T-cell (primary cell): Measurements from ENCODE around the gene PCNX3. TPM values are rescaled to one million over a fixed set of nuclear protein-coding genes. Genes with fewer than 3 reads are reported as not detected.

ENCODE experiments used
- ATAC-seq, 4 experiments: fragments of 200-7000 bp in 3 of 4; fragments of 150-1000 bp in 1 of 4; cut with Tn5 transposase; replicated peaks in 1 of 4; 1 replicate in 3 of 4; 2 replicates in 1 of 4; pipeline ENCODE4 v1.10.0; 2021; ENCODE audit warnings: moderate library complexity in 3 of 4, mild to moderate bottlenecking in 2 of 4, moderate number of reproducible peaks in 1 of 4
- CTCF ChIA-PET, 2 donors: fragments of 300-600 bp; sonication (Branson Sonifier 250); formaldehyde crosslinking; loops; one replicate each; lab custom pipeline; 2022; ENCODE audit warnings: antibody characterized with exemption in 2 of 2; lab: Charles Lee
- POLR2A ChIA-PET, 2 donors: fragments of 300-600 bp; sonication (Branson Sonifier 250); formaldehyde crosslinking; loops; one replicate each; lab custom pipeline; 2022; ENCODE audit warnings: antibody characterized with exemption in 2 of 2; lab: Charles Lee
- DNase-seq, 35 experiments: peaks; one replicate each; pipeline versions ENCODE4 v3.0.0 to v3.0.0-alpha.2; 2013 to 2023
- H3K27ac ChIP-seq: one replicate; pipeline ENCODE4 v1.5.1; 2013; ENCODE audit warnings: low read length
- H3K27me3 ChIP-seq, 2 experiments: replicated peaks in 1 of 2; 1 replicate in 1 of 2; 2 replicates in 1 of 2; pipeline versions ENCODE4 v1.6.1 to v1.7.0; 2013; ENCODE audit warnings: low read length in 1 of 2, mixed read lengths in 1 of 2; ENCODE audit not compliant: control insufficient read depth in 2 of 2, insufficient read depth in 2 of 2; ENCODE audit errors: extremely low read depth in 1 of 2
- H3K36me3 ChIP-seq, 2 donors: 1 replicate in 1 of 2; 2 replicates in 1 of 2; pipeline versions ENCODE4 v1.6.1 to v1.7.0; 2013; ENCODE audit warnings: low read length in 1 of 2; ENCODE audit not compliant: control insufficient read depth in 2 of 2, insufficient read depth in 1 of 2; ENCODE audit errors: extremely low read depth in 1 of 2
- H3K4me1 ChIP-seq, 2 experiments: 1 replicate in 1 of 2; 2 replicates in 1 of 2; pipeline versions ENCODE4 v1.6.1 to v1.7.0; 2013; ENCODE audit warnings: low read length in 2 of 2, mixed read lengths in 1 of 2; ENCODE audit not compliant: insufficient read depth in 2 of 2, control insufficient read depth in 1 of 2; ENCODE audit errors: extremely low read depth in 1 of 2
- H3K4me3 ChIP-seq, 2 donors: 1 replicate in 1 of 2; 2 replicates in 1 of 2; pipeline versions ENCODE4 v1.5.1 to v1.7.0; 2013; ENCODE audit warnings: mild to moderate bottlenecking in 2 of 2, low read length in 1 of 2, moderate library complexity in 1 of 2; ENCODE audit not compliant: control insufficient read depth in 1 of 2; ENCODE audit errors: extremely low read depth in 1 of 2
- H3K9me3 ChIP-seq: 2 replicates; pipeline ENCODE4 v1.7.0; 2013
- H3K27ac Mint-ChIP-seq, 2 donors: one replicate each; pipeline ENCODE4 v1.8.0; 2020 to 2021; ENCODE audit warnings: mild to moderate bottlenecking in 2 of 2, mixed read lengths in 2 of 2
- H3K27me3 Mint-ChIP-seq, 2 donors: one replicate each; pipeline ENCODE4 v1.8.0; 2021 to 2022; ENCODE audit warnings: mixed read lengths in 2 of 2
- H3K36me3 Mint-ChIP-seq: one replicate; pipeline ENCODE4 v1.8.0; 2021; ENCODE audit warnings: mixed read lengths
- H3K4me1 Mint-ChIP-seq, 3 donors: one replicate each; pipeline ENCODE4 v1.8.0; 2020 to 2022; ENCODE audit warnings: mixed read lengths in 3 of 3, mild to moderate bottlenecking in 1 of 3
- H3K4me3 Mint-ChIP-seq, 3 donors: one replicate each; pipeline ENCODE4 v1.8.0; 2020 to 2022; ENCODE audit warnings: mild to moderate bottlenecking in 3 of 3, mixed read lengths in 3 of 3, moderate library complexity in 3 of 3
- H3K9me3 Mint-ChIP-seq, 3 donors: one replicate each; pipeline ENCODE4 v1.8.0; 2020 to 2022; ENCODE audit warnings: mixed read lengths in 3 of 3
- WGBS: methylation state at CpG from one replicate; pipeline ENCODE4 v1.1.5; 2013; ENCODE audit warnings: missing lambda C conversion rate; ENCODE audit not compliant: insufficient coverage; 5-methylcytosine and 5-hydroxymethylcytosine counted together
- total RNA-seq, 35 experiments: library from RNA in 6 of 35; stranded (reverse) in 6 of 35; fragments of 120-200 nt in 1 of 35; gene quantifications; one replicate each; pipeline versions ENCODE4 v1.2.1 to v1.2.4 and lab custom pipeline; 2013 to 2026

The PCNX3 gene
- total RNA-seq, 5 donors from 2014 or later (not counting 1 experiment from before 2014, with no cell fraction given), result 54.2 to 74.7 (median 66.8) TPM

DNA sequence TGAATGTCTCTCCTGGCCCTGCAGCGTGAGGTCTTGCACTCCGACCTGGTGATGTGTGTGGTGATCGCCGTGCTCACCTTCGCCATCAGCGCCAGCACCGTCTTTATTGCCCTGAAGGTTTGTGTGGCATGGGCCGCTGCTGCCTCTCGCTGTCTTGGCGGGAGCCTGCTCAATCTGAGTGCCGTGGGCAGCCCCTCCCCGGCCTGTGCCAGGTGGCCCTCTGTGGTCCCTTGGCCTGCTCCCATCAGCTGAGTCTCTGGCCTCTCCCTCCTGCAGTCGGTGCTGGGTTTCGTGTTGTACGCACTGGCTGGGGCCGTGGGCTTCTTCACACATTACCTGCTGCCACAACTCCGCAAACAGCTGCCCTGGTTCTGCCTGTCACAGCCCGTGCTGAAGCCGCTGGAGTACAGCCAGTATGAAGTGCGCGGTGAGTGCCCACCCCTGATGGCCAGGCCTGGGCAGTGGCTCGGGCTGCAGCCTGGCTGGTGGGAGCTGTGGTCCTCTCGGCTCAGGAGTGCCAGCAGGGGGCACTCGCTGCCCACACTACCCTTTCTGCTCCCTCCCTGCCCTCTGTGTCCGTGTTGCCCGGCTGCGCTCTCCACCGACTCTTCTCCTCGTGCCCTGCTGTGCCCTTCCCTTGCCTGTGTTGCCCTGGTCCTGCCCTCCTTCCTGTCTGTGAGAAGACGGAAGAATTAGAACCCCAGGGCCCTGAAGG lies 10.2 kb downstream of the PCNX3 start:
- Histone ChIP-seq H3K4me1 (peaks cover 0 to 15% of the 10 kb centered on the region in 2 experiments), H3K27me3 (no peaks in the 10 kb centered on the region), H3K27ac (no peak overlapping the region), H3K4me3 (no peak overlapping the region), H3K9me3 (no peaks in the 10 kb centered on the region), H3K36me3 (peaks cover 43 to 95% of the 10 kb centered on the region in 2 donors)
- H3K9me3 Mint-ChIP-seq, result no peaks in the 10 kb centered on the region
- ATAC-seq (peak; percentile 62 to 86 (median 78)), DNase-seq (peak in 29 of 35 experiments; percentile 24 to 81 (median 47))
- H3K36me3 Mint-ChIP-seq, result peaks cover 20% of the 10 kb centered on the region
- H3K27me3 Mint-ChIP-seq, result no peaks in the 10 kb centered on the region
- CTCF ChIA-PET, result interaction anchor here (0.5 to 0.9 kb wide), 3 partner anchors 86 to 366 kb away, joined by 3 to 4 read pairs (median 4); partner anchors contain the start of gene KAT5 (in 1 of the 2)
- peaks cover 7 to 15% (median 10%) of the 10 kb centered on the region in 3 donors for H3K4me1 Mint-ChIP-seq
- H3K27ac Mint-ChIP-seq, result peak overlapping the region in 1 of 2 donors; percentile 74
- no peak overlapping the region for H3K4me3 Mint-ChIP-seq
- 79% methylated on average over 30 of the region's 30 CpGs for WGBS
- POLR2A ChIA-PET, result interaction anchor here in 1 of 2 donors (0.7 kb wide), 1 partner anchor 179 kb away, joined by 3 read pairs; no protein-coding TSS in a partner anchor

DNA sequence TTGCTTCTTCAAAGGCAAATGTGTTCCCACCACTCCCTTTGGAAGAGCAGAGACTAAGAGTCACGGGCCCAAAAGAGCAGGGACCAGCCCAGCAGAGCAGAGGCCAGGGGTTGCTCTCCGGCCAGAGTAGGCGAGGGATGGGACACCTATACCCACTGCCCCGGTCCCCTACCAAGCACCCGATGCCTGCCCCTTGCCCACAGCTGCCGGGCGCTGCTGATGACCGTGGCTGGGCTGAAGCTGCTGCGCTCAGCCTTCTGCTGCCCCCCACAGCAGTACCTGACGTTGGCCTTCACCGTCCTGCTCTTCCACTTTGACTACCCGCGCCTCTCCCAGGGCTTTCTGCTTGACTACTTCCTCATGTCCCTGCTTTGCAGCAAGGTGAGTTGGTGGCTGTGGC lies 11.6 kb downstream of the PCNX3 start:
- ATAC-seq (no peak), DNase-seq (no peak)
- H3K9me3 ChIP-seq, result no peaks in the 10 kb centered on the region
- POLR2A ChIA-PET, result no interaction called here
- Mint-ChIP-seq H3K36me3 (peaks cover 19% of the 10 kb centered on the region), H3K4me1 (peaks cover 7 to 10% (median 9%) of the 10 kb centered on the region in 3 donors), H3K27me3 (no peaks in the 10 kb centered on the region), H3K9me3 (no peaks in the 10 kb centered on the region), H3K27ac (no peak overlapping the region), H3K4me3 (no peak overlapping the region)
- CTCF ChIA-PET, result interaction anchor here in 1 of 2 donors (0.7 kb wide), 1 partner anchor 852 kb away, joined by 3 read pairs; no protein-coding TSS in a partner anchor
- no peak overlapping the region for H3K4me3 ChIP-seq
- H3K27ac ChIP-seq, result no peak overlapping the region
- H3K36me3 ChIP-seq, result peaks cover 44 to 91% of the 10 kb centered on the region in 2 donors
- peaks cover 0 to 13% of the 10 kb centered on the region in 2 experiments for H3K4me1 ChIP-seq
- no peaks in the 10 kb centered on the region for H3K27me3 ChIP-seq
- 96% methylated on average over 13 of the region's 13 CpGs for WGBS

DNA sequence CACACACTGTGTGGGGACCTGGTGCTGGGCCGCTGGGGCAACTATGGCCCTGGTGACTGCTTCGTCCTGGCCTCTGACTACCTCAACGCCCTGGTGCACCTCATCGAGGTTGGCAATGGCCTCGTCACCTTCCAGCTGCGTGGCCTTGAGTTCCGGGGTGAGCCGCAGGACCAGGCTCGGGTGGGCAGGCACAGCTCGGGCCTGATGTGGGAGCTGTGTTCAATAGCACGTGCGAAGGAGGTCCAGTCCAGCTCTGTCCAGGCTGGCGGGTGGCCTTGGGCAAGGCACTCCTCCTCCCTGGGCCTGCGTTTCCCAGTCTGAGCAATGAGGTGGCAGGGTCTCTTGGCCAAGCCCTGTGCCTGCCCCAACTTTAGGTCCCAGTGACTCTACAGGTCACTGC lies 14.0 kb downstream of the PCNX3 start:
- H3K36me3 ChIP-seq, result peaks cover 33 to 77% of the 10 kb centered on the region in 2 donors
- ATAC-seq (no peak), DNase-seq (no peak)
- Mint-ChIP-seq H3K4me1 (peaks cover 16 to 18% (median 18%) of the 10 kb centered on the region in 3 donors), H3K4me3 (no peak overlapping the region), H3K27me3 (no peaks in the 10 kb centered on the region), H3K9me3 (no peaks in the 10 kb centered on the region), H3K27ac (no peak overlapping the region), H3K36me3 (peaks cover 15% of the 10 kb centered on the region)
- H3K9me3 ChIP-seq, result no peaks in the 10 kb centered on the region
- H3K27ac ChIP-seq, result no peak overlapping the region
- WGBS, result 98% methylated on average over 14 of the region's 14 CpGs
- no peaks in the 10 kb centered on the region for H3K27me3 ChIP-seq
- ChIA-PET CTCF (interaction anchor here in 1 of 2 donors (0.6 kb wide), 1 partner anchor 493 kb away, joined by 3 read pairs; no protein-coding TSS in a partner anchor), POLR2A (no interaction called here)
- no peak overlapping the region for H3K4me3 ChIP-seq
- H3K4me1 ChIP-seq, result peaks cover 7 to 28% of the 10 kb centered on the region in 2 experiments

DNA sequence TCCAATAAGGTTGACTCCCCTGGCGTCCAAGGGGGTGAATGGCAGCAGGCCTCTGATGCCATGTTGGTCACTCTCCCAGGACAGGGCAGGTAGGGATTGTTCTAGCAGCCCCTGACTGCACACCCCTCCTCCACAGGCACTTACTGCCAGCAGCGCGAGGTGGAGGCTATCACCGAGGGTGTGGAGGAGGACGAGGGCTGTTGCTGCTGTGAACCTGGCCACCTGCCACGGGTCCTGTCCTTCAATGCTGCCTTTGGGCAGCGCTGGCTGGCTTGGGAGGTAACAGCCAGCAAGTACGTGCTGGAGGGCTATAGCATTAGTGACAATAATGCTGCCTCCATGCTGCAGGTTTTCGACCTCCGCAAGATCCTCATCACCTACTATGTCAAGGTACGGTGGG lies 14.6 kb downstream of the PCNX3 start:
- ChIA-PET POLR2A (no interaction called here), CTCF (interaction anchor here in 1 of 2 donors (0.6 kb wide), 1 partner anchor 1669 kb away, joined by 5 read pairs; no protein-coding TSS in a partner anchor)
- H3K4me3 Mint-ChIP-seq, result no peak overlapping the region
- DNase-seq (no peak), ATAC-seq (no peak)
- peaks cover 18 to 21% (median 18%) of the 10 kb centered on the region in 3 donors for H3K4me1 Mint-ChIP-seq
- no peaks in the 10 kb centered on the region for H3K9me3 ChIP-seq
- 96% methylated on average over 9 of the region's 11 CpGs for WGBS
- peaks cover 15% of the 10 kb centered on the region for H3K36me3 Mint-ChIP-seq
- no peak overlapping the region for H3K4me3 ChIP-seq
- H3K4me1 ChIP-seq, result peaks cover 7 to 31% of the 10 kb centered on the region in 2 experiments
- H3K27me3 ChIP-seq, result no peaks in the 10 kb centered on the region
- H3K27ac Mint-ChIP-seq, result peak overlapping the region in 1 of 2 donors; percentile 4
- H3K36me3 ChIP-seq, result peaks cover 37 to 77% of the 10 kb centered on the region in 2 donors
- H3K27me3 Mint-ChIP-seq, result no peaks in the 10 kb centered on the region
- no peak overlapping the region for H3K27ac ChIP-seq
- H3K9me3 Mint-ChIP-seq, result no peaks in the 10 kb centered on the region

DNA sequence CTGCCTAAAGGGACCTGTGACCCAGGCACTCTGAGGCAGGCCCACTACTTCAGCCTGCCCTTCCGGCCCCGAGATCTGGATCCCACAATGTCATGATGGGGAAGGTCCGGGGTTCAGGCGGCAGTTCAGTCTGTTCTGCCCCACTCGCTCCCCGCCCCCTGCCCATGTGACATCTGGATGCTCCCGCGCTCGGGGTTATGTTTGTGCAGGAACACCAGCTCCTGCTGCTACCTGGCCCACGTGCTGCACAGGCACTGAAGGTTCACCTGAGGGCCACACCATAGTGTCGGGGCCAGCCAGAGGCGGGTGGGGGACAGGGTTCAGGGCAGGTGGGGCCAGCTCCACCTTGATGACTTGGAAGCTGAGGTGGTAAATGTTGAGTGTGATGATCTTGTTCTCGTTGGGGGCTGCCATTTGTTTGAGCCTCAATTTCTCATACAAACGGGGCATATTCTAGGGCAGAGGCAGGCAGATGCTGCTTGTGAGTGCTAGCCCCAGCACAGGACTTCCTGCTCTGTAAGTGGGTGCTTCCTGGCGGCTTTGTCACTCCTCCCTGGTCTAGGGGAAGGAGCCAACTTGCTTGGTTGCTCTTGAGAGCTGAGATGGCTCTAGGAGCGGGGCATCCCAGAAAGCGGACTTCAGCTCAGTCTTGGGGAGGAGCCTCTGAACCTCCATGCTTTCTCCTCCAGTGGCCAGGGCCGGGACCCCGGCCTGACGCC lies 18.0 kb downstream of the PCNX3 start:
- peaks cover 7% of the 10 kb centered on the region for H3K36me3 Mint-ChIP-seq
- 77% methylated on average over 17 of the region's 20 CpGs for WGBS
- POLR2A ChIA-PET, result interaction anchor here in 1 of 2 donors (0.7 kb wide), 1 partner anchor 653 kb away, joined by 3 read pairs; no protein-coding TSS in a partner anchor
- Histone ChIP-seq H3K4me3 (no peak overlapping the region), H3K36me3 (peaks cover 32 to 67% of the 10 kb centered on the region in 2 donors), H3K4me1 (peaks cover 7 to 33% of the 10 kb centered on the region in 2 experiments), H3K9me3 (no peaks in the 10 kb centered on the region), H3K27ac (peak overlapping the region; percentile 52), H3K27me3 (no peaks in the 10 kb centered on the region)
- CTCF ChIA-PET, result interaction anchor here in 1 of 2 donors (0.5 kb wide), 1 partner anchor 284 kb away, joined by 4 read pairs; no protein-coding TSS in a partner anchor
- H3K27me3 Mint-ChIP-seq, result no peaks in the 10 kb centered on the region
- DNase-seq, result peak in 5 of 35 experiments; percentile 29 to 46 (median 35)
- H3K4me3 Mint-ChIP-seq, result no peak overlapping the region
- peak overlapping the region; percentile 73 to 78 for H3K27ac Mint-ChIP-seq
- H3K9me3 Mint-ChIP-seq, result no peaks in the 10 kb centered on the region
- ATAC-seq, result peak in 2 of 4 experiments; percentile 18 to 22
- H3K4me1 Mint-ChIP-seq, result peaks cover 17 to 24% (median 19%) of the 10 kb centered on the region in 3 donors

DNA sequence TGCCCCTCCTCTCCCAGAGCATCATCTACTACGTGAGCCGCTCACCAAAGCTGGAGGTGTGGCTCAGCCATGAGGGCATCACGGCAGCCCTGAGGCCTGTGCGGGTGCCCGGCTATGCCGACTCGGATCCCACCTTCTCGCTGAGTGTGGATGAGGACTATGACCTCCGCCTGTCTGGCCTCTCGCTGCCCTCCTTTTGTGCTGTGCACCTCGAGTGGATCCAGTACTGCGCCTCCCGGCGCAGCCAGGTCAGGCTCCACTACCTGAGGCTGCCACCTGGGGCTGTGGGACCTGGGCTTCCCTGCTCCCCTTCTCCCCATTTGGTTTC lies 18.5 kb downstream of the PCNX3 start:
- no peaks in the 10 kb centered on the region for H3K9me3 ChIP-seq
- H3K4me3 ChIP-seq, result no peak overlapping the region
- Mint-ChIP-seq H3K36me3 (peaks cover 10% of the 10 kb centered on the region), H3K27ac (peak overlapping the region; percentile 73 to 78), H3K4me1 (peaks cover 22 to 29% (median 24%) of the 10 kb centered on the region in 3 donors), H3K4me3 (no peak overlapping the region), H3K27me3 (no peaks in the 10 kb centered on the region), H3K9me3 (no peaks in the 10 kb centered on the region)
- no peak for ATAC-seq
- CTCF ChIA-PET, result no interaction called here
- 89% methylated on average over 10 of the region's 14 CpGs for WGBS
- H3K4me1 ChIP-seq, result peaks cover 7 to 38% of the 10 kb centered on the region in 2 experiments
- POLR2A ChIA-PET, result interaction anchor here in 1 of 2 donors (0.7 kb wide), 1 partner anchor 652 kb away, joined by 3 read pairs; no protein-coding TSS in a partner anchor
- peak overlapping the region; percentile 52 for H3K27ac ChIP-seq
- no peak for DNase-seq
- peaks cover 32 to 61% of the 10 kb centered on the region in 2 donors for H3K36me3 ChIP-seq
- H3K27me3 ChIP-seq, result no peaks in the 10 kb centered on the region
